Suprapubic skin (tissue), 2 donors: ENCODE data around the gene JAKMIP1.
"Not testable (repeated sequence)": the region's sequence is repeated elsewhere in the genome, so short reads cannot be mapped to it uniquely, and the experiment has no call there.

ENCODE experiments used
- EP300 ChIP-seq: sonication (generic); formaldehyde crosslinking; IDR thresholded peaks from one replicate; pipeline ENCODE4 v1.6.1; 2017; ENCODE audit warnings: antibody characterized with exemption
- POLR2A ChIP-seq, 2 donors: fragments of 450-650 bp; IDR thresholded peaks; one replicate each; pipeline ENCODE4 v1.6.1; 2017; ENCODE audit warnings: antibody characterized with exemption in 2 of 2, mild to moderate bottlenecking in 2 of 2, moderate library complexity in 2 of 2

GRCh38 chr4:6141021-6141420 lies 59.3 kb downstream of the JAKMIP1 start:
- TF ChIP-seq EP300; POLR2A (IDR thresholded peaks at IDR 0.05): not testable (repeated sequence)
